Mesothelial cell of epicardium (in vitro differentiated cells): ENCODE results near the gene FAM9A. TPM values are rescaled to one million over a fixed set of nuclear protein-coding genes. Genes with fewer than 3 reads are reported as not detected.

Experiments used
- total RNA-seq: library from RNA; stranded (reverse); gene quantifications from 3 replicates; pipeline ENCODE4 v1.2.1, GENCODE V29; 2021

Gene FAM9A
- total RNA-seq, 1 donor from 2014 or later: not detected

Other genes with a start within 250 kb of the FAM9A start
- 3.7 to 5.1 TPM (median 4.3 TPM) in 3 replicates for gene ANOS1, start 69.2 kb downstream of the FAM9A start, total RNA-seq
- gene FAM9B, start 232.7 kb upstream of the FAM9A start, total RNA-seq: not detected in 3 replicates